ENCODE measurements around the gene ALDH4A1. TPM values are rescaled to one million over a fixed set of nuclear protein-coding genes. Genes with fewer than 3 reads are reported as not detected.
A peak's percentile ranks its signal among the peaks of the same experiment; 100 is the strongest.

The ALDH4A1 gene
- total and polyA plus RNA-seq, 2 experiments from 2014 or later: 11.3 to 33.8 TPM

DNA sequence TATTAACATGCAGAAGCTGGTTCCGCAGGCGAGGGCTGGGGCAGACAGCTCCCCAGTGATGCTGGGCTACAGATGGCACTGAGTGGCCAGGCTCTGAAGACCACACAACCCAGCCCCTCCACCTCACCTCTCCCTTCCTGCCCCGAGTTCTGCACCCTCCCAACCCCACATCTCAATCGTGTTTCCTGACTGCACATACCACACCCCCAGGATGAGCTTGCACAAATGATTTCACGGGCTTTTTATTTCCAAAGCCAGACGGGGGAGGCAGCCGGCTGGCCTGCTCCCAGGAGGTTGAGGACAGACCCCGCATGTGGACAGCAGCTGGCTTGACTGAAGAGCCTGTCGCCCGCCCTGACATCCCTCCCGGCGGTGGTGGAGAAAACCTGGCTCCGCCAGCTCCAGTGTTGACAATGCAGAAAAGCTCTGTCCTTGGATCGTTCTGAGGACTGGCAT is 21.4 kb upstream of the ALDH4A1 start (continued):
- TF ChIP-seq CREB1 (CRISPR knock-in tag; IDR thresholded peaks at IDR 0.05; ENCODE audit: low read depth): no peak
- TF ChIP-seq, protein P1, sequence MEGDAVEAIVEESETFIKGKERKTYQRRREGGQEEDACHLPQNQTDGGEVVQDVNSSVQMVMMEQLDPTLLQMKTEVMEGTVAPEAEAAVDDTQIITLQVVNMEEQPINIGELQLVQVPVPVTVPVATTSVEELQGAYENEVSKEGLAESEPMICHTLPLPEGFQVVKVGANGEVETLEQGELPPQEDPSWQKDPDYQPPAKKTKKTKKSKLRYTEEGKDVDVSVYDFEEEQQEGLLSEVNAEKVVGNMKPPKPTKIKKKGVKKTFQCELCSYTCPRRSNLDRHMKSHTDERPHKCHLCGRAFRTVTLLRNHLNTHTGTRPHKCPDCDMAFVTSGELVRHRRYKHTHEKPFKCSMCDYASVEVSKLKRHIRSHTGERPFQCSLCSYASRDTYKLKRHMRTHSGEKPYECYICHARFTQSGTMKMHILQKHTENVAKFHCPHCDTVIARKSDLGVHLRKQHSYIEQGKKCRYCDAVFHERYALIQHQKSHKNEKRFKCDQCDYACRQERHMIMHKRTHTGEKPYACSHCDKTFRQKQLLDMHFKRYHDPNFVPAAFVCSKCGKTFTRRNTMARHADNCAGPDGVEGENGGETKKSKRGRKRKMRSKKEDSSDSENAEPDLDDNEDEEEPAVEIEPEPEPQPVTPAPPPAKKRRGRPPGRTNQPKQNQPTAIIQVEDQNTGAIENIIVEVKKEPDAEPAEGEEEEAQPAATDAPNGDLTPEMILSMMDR (conservative IDR thresholded peaks at IDR 0.05; ENCODE audit: low read depth in 2 of 2): no peak
- TF ChIP-seq, protein P2, sequence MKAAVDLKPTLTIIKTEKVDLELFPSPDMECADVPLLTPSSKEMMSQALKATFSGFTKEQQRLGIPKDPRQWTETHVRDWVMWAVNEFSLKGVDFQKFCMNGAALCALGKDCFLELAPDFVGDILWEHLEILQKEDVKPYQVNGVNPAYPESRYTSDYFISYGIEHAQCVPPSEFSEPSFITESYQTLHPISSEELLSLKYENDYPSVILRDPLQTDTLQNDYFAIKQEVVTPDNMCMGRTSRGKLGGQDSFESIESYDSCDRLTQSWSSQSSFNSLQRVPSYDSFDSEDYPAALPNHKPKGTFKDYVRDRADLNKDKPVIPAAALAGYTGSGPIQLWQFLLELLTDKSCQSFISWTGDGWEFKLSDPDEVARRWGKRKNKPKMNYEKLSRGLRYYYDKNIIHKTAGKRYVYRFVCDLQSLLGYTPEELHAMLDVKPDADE (IDR thresholded peaks at IDR 0.05): no peak
- TF ChIP-seq EZH2phosphoT487 (IDR thresholded peaks at IDR 0.05; ENCODE audit: unreplicated experiment): no peak
- TF ChIP-seq, protein P3, sequence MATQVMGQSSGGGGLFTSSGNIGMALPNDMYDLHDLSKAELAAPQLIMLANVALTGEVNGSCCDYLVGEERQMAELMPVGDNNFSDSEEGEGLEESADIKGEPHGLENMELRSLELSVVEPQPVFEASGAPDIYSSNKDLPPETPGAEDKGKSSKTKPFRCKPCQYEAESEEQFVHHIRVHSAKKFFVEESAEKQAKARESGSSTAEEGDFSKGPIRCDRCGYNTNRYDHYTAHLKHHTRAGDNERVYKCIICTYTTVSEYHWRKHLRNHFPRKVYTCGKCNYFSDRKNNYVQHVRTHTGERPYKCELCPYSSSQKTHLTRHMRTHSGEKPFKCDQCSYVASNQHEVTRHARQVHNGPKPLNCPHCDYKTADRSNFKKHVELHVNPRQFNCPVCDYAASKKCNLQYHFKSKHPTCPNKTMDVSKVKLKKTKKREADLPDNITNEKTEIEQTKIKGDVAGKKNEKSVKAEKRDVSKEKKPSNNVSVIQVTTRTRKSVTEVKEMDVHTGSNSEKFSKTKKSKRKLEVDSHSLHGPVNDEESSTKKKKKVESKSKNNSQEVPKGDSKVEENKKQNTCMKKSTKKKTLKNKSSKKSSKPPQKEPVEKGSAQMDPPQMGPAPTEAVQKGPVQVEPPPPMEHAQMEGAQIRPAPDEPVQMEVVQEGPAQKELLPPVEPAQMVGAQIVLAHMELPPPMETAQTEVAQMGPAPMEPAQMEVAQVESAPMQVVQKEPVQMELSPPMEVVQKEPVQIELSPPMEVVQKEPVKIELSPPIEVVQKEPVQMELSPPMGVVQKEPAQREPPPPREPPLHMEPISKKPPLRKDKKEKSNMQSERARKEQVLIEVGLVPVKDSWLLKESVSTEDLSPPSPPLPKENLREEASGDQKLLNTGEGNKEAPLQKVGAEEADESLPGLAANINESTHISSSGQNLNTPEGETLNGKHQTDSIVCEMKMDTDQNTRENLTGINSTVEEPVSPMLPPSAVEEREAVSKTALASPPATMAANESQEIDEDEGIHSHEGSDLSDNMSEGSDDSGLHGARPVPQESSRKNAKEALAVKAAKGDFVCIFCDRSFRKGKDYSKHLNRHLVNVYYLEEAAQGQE (IDR thresholded peaks at IDR 0.05; ENCODE audit: unreplicated experiment): no peak

DNA sequence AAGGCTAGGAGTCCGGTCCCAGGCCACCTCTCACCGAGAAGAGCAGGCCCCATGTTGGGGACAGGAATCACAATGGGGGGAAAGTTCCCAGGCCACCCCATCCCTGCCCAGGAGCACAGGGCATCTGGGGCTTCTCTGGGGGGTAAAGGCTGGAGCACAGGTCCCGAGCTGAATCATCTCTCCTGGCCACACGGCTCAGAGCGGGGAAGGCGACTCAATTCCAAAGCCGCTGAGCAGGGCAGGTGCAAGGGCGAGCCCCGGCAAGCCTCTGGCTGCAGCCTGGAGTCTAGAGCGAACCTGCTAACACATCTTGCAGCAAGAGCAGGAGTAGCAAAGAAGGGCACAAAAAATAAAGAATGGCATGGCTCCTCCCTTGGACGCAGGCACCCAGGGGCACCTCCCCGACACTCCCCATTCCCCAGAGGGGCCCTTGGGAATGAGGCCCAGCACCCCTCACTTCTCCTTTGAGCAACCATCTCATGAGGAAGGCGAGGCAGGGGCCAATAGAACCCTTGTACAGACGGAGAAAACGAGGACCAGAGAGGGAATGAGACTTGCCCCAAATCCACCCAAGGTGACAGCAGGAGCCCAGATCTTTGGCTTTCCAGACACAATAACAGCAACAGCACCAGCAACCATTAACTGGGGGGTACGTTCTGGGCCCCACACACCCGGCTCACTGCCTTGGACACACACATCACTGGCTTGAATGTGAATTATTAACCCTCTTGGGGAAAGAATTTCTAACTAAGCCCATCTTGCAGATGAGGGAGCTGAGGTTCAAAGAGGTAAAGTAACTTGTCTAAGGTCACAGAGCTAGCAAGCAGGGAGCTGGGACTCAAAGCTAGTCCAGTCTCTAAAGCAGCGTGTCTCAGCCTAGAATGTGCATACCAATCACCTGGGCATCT is 20.7 kb upstream of the ALDH4A1 start:
- H3K4me3 ChIP-seq: no peak overlapping the region
- no peak overlapping the region for H2AFZ ChIP-seq
- no peak overlapping the region for H3K4me2 ChIP-seq
- H3K79me2 ChIP-seq (replicated peaks; ENCODE audit: insufficient read depth): no peaks in the 10 kb centered on the region
- DNase-seq (ENCODE audit: low spot score) (no peak), ATAC-seq (peak; percentile 21)
- no peak overlapping the region for H3K27ac ChIP-seq (ENCODE audit: low read depth)
- H3K27me3 ChIP-seq (ENCODE audit: insufficient read depth): no peaks in the 10 kb centered on the region
- peaks cover 3% of the 10 kb centered on the region; the same call in 2 of the 3 replicates for H3K9me3 Mint-ChIP-seq
- no peaks in the 10 kb centered on the region; the same call in 1 of the 2 replicates for H4K20me1 ChIP-seq (replicated peaks; ENCODE audit: insufficient read depth)
- no peaks in the 10 kb centered on the region for H3F3A ChIP-seq (replicated peaks; ENCODE audit: low read depth)
- H3K36me3 ChIP-seq (ENCODE audit: insufficient read depth): no peaks in the 10 kb centered on the region
- no peaks in the 10 kb centered on the region for H3K9me2 ChIP-seq (ENCODE audit: insufficient read depth)
- H3K4me1 ChIP-seq (ENCODE audit: insufficient read depth): no peaks in the 10 kb centered on the region; the same call in 1 of the 2 replicates
- peaks cover 22% of the 10 kb centered on the region for H3K4me1 Mint-ChIP-seq
- H3K27me3 Mint-ChIP-seq (ENCODE audit: insufficient read depth, low read depth, poor library complexity): peaks cover 5% of the 10 kb centered on the region
- peak overlapping the region; percentile 59; the same call in 1 of the 2 replicates for H3K27ac Mint-ChIP-seq
- no peak overlapping the region for H3K4me3 Mint-ChIP-seq
- H3K36me3 Mint-ChIP-seq (ENCODE audit: low read depth): peaks cover 2% of the 10 kb centered on the region; the same call in 1 of the 3 replicates
- TF ChIP-seq ZNF331 (CRISPR knock-in tag; IDR thresholded peaks at IDR 0.05; ENCODE audit: low read depth): no peak
- no peak for TF ChIP-seq JUNB (IDR thresholded peaks at IDR 0.05; ENCODE audit: unreplicated experiment)
- no peak for TF ChIP-seq POLR2AphosphoS5 (IDR thresholded peaks at IDR 0.05; ENCODE audit: low read depth)
- TF ChIP-seq STAT1 (IDR thresholded peaks at IDR 0.05; ENCODE audit: unreplicated experiment): no peak
- TF ChIP-seq CREB1 (CRISPR knock-in tag; IDR thresholded peaks at IDR 0.05; ENCODE audit: low read depth): no peak
- no peak for TF ChIP-seq ZNF114 (CRISPR knock-in tag; IDR thresholded peaks at IDR 0.05)
- TF ChIP-seq EZH2phosphoT487 (IDR thresholded peaks at IDR 0.05; ENCODE audit: unreplicated experiment): no peak
- TF ChIP-seq, protein P2 (IDR thresholded peaks at IDR 0.05): no peak
- TF ChIP-seq NANOG (IDR thresholded peaks at IDR 0.05; ENCODE audit: borderline replicate concordance): no peak
- TF ChIP-seq EZH2 (IDR thresholded peaks at IDR 0.05; ENCODE audit: low read depth, unreplicated experiment): no peak
- TF ChIP-seq, protein P1 (conservative IDR thresholded peaks at IDR 0.05; ENCODE audit: low read depth in 2 of 2): no peak
